ENCODE measurements around the gene PDCD4. TPM values are rescaled to one million over a fixed set of nuclear protein-coding genes. Genes with fewer than 3 reads are reported as not detected.

The PDCD4 gene
- total RNA-seq, 1 experiment from 2014 or later: 133 TPM

DNA sequence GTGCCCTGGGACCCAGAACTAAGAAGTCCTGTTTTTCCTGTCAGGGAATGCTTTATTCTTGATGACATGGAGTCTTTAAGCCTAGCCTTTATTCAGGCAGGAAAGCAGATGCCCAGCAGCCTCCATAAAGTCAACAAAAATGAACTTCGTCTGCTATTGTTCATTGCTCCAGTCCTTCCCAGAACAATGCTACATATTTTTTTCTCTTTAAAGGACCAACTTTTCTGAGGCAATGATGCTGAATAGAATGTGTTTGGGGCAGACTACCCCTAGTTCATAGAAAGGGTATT, 47.6 kb upstream of the PDCD4 start:
- Mint-ChIP-seq H3K36me3 (ENCODE audit: insufficient read depth, unreplicated experiment) (no peaks in the 10 kb centered on the region), H3K9me3 (ENCODE audit: unreplicated experiment) (no peaks in the 10 kb centered on the region), H3K4me3 (ENCODE audit: unreplicated experiment) (no peak overlapping the region), H3K27me3 (ENCODE audit: insufficient read depth, unreplicated experiment) (no peaks in the 10 kb centered on the region), H3K4me1 (ENCODE audit: insufficient read depth, unreplicated experiment) (peaks cover 10% of the 10 kb centered on the region), H3K27ac (ENCODE audit: low read depth, unreplicated experiment) (no peak overlapping the region)
- DNase-seq (ENCODE audit: unreplicated experiment): no peak
- TF ChIP-seq, protein P1, sequence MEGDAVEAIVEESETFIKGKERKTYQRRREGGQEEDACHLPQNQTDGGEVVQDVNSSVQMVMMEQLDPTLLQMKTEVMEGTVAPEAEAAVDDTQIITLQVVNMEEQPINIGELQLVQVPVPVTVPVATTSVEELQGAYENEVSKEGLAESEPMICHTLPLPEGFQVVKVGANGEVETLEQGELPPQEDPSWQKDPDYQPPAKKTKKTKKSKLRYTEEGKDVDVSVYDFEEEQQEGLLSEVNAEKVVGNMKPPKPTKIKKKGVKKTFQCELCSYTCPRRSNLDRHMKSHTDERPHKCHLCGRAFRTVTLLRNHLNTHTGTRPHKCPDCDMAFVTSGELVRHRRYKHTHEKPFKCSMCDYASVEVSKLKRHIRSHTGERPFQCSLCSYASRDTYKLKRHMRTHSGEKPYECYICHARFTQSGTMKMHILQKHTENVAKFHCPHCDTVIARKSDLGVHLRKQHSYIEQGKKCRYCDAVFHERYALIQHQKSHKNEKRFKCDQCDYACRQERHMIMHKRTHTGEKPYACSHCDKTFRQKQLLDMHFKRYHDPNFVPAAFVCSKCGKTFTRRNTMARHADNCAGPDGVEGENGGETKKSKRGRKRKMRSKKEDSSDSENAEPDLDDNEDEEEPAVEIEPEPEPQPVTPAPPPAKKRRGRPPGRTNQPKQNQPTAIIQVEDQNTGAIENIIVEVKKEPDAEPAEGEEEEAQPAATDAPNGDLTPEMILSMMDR (IDR thresholded peaks at IDR 0.05; ENCODE audit: unreplicated experiment): no peak
- no TSS peak for BruUV-seq (replicated peaks)
- ChIA-PET POLR2A (interaction anchor here (1.4 kb wide), 1 partner anchor 21 kb away, joined by 3 read pairs; no protein-coding TSS in a partner anchor), CTCF (no interaction called here)
- intact Hi-C loops (cut with micrococcal nuclease): no loop called here

DNA sequence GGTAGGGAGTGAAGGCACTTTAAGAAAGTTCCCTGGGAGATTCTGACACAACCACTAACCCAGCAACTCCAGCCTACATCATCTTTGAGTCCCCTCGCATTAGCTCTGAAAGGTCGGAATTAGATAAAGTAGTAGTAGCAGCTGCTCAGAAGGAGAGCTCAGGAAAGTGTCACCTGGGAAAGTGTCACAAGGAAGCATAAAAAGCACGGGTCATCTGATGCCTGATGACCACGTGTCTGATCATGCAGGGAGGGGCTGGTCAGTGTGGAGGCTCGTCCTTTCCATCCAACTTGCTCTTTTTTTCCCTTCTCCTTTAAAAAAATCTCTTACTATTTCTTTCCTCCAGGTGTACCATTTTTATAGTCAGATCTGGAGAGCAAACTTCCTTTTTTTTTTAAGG, 47.1 kb upstream of the PDCD4 start:
- Mint-ChIP-seq H3K36me3 (ENCODE audit: insufficient read depth, unreplicated experiment) (no peaks in the 10 kb centered on the region), H3K9me3 (ENCODE audit: unreplicated experiment) (no peaks in the 10 kb centered on the region), H3K4me1 (ENCODE audit: insufficient read depth, unreplicated experiment) (peaks cover 10% of the 10 kb centered on the region), H3K27me3 (ENCODE audit: insufficient read depth, unreplicated experiment) (no peaks in the 10 kb centered on the region), H3K4me3 (ENCODE audit: unreplicated experiment) (no peak overlapping the region), H3K27ac (ENCODE audit: low read depth, unreplicated experiment) (no peak overlapping the region)
- no peak for DNase-seq (ENCODE audit: unreplicated experiment)
- POLR2A ChIA-PET: no interaction called here
- intact Hi-C loops (cut with micrococcal nuclease): no loop called here
- TF ChIP-seq, protein P1 (IDR thresholded peaks at IDR 0.05; ENCODE audit: unreplicated experiment): no peak
- no TSS peak for BruUV-seq (replicated peaks)
- CTCF ChIA-PET: interaction anchor here (0.6 to 0.7 kb wide), 2 partner anchors 13 to 413 kb away, joined by 3 to 4 read pairs; no protein-coding TSS in a partner anchor

DNA sequence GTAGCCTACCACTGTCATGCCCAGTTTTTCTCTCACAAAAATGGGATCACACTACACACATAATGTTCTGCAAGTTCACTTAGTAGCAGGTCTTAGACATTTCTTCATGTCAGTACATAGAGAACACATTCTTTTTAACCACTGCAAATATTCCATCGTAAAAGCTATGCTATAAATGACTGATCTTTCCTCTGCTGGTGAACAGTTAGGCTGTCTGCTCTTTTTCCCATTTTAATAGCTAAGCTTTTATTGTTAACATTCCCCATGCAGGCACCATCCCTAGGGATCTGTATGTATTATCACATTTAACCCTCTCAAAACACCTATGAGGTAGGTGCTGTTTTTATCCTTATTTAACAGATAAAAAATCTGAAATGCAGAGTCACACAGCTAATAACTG, 46.2 kb upstream of the PDCD4 start:
- intact Hi-C loops (cut with micrococcal nuclease): no loop called here
- BruUV-seq (replicated peaks): no TSS peak
- ChIA-PET CTCF (interaction anchor here (0.6 kb wide), 1 partner anchor 414 kb away, joined by 4 read pairs; no protein-coding TSS in a partner anchor), POLR2A (interaction anchor here (0.6 kb wide), 1 partner anchor 67 kb away, joined by 3 read pairs; no protein-coding TSS in a partner anchor)
- no peaks in the 10 kb centered on the region for H3K27me3 Mint-ChIP-seq (ENCODE audit: insufficient read depth, unreplicated experiment)
- H3K36me3 Mint-ChIP-seq (ENCODE audit: insufficient read depth, unreplicated experiment): no peaks in the 10 kb centered on the region
- no peak overlapping the region for H3K4me3 Mint-ChIP-seq (ENCODE audit: unreplicated experiment)
- H3K4me1 Mint-ChIP-seq (ENCODE audit: insufficient read depth, unreplicated experiment): peaks cover 10% of the 10 kb centered on the region
- H3K9me3 Mint-ChIP-seq (ENCODE audit: unreplicated experiment): no peaks in the 10 kb centered on the region
- TF ChIP-seq, protein P1 (IDR thresholded peaks at IDR 0.05; ENCODE audit: unreplicated experiment): no peak
- no peak for DNase-seq (ENCODE audit: unreplicated experiment)
- no peak overlapping the region for H3K27ac Mint-ChIP-seq (ENCODE audit: low read depth, unreplicated experiment)

DNA sequence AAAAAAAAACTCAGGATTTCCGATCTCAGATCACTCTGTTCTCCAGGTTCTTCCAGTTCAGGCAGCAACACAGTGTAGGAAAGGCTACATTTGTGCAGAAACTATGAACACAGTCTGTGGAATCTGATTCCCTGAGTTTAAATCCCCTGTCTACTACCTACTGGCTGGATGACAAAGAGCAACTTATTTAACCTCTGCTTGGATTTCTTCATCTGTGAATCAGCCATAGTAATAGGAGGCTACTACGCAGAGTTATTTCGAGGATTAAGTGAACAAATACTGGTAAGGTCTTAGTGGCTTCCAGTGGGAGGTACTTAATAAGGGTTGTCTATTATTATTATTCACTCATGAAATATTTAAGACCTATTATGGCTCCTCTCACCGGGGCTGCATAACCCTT, 44.3 kb upstream of the PDCD4 start:
- Mint-ChIP-seq H3K4me3 (ENCODE audit: unreplicated experiment) (no peak overlapping the region), H3K9me3 (ENCODE audit: unreplicated experiment) (no peaks in the 10 kb centered on the region), H3K27ac (ENCODE audit: low read depth, unreplicated experiment) (no peak overlapping the region), H3K27me3 (ENCODE audit: insufficient read depth, unreplicated experiment) (no peaks in the 10 kb centered on the region), H3K4me1 (ENCODE audit: insufficient read depth, unreplicated experiment) (peaks cover 10% of the 10 kb centered on the region), H3K36me3 (ENCODE audit: insufficient read depth, unreplicated experiment) (no peaks in the 10 kb centered on the region)
- CTCF ChIA-PET: interaction anchor here (0.7 to 1.2 kb wide), 3 partner anchors 9 to 49 kb away, joined by 3 to 4 read pairs (median 3); no protein-coding TSS in a partner anchor
- POLR2A ChIA-PET: interaction anchor here (0.6 to 1.2 kb wide), 6 partner anchors 10 to 243 kb away, joined by 3 to 7 read pairs (median 4); partner anchors contain the start of gene PDCD4
- TF ChIP-seq, protein P1 (IDR thresholded peaks at IDR 0.05; ENCODE audit: unreplicated experiment): no peak
- intact Hi-C loops (cut with micrococcal nuclease): no loop called here
- BruUV-seq (replicated peaks): no TSS peak
- DNase-seq (ENCODE audit: unreplicated experiment): peak; percentile 42

Data from MCF 10A (cell line).